PC-9 (cell line): ENCODE results near the gene TMEM165. TPM values are rescaled to one million over a fixed set of nuclear protein-coding genes. Genes with fewer than 3 reads are reported as not detected.
"Not testable (repeated sequence)": the region's sequence is repeated elsewhere in the genome, so short reads cannot be mapped to it uniquely, and the experiment has no call there.

ENCODE experiments used
- BruUV-seq: library from RNA; stranded (reverse); fragments of 400-500 nt; replicated peaks from 2 replicates; lab custom pipeline; 2021; lab: Mats Ljungman, UMichigan
- CTCF ChIA-PET: fragments of 300-600 bp; sonication (Branson Sonifier 250); formaldehyde crosslinking; loops from one replicate; lab custom pipeline; 2022; ENCODE audit warnings: antibody characterized with exemption; lab: Charles Lee
- POLR2A ChIA-PET: fragments of 300-600 bp; sonication (Branson Sonifier 250); formaldehyde crosslinking; loops from one replicate; lab custom pipeline; 2022; ENCODE audit warnings: antibody characterized with exemption; ENCODE audit not compliant: unreplicated experiment; lab: Charles Lee
- DNase-seq, 2 experiments: peaks; one replicate each; pipeline versions ENCODE4 v3.0.0 to v3.0.0-alpha.2; 2015 to 2022; ENCODE audit warnings: mixed read lengths in 1 of 2
- H2AFZ ChIP-seq: fragments of 200-600 bp; sonication (generic); 2 replicates; pipeline ENCODE4 v1.8.1; 2017; ENCODE audit warnings: antibody characterized with exemption
- H3F3A ChIP-seq: fragments of 200-600 bp; sonication (generic); 2 replicates; pipeline ENCODE4 v1.8.1; 2017; ENCODE audit warnings: antibody characterized with exemption, mild to moderate bottlenecking, low read depth; ENCODE audit not compliant: insufficient read depth
- H3K27ac ChIP-seq: fragments of 200-600 bp; sonication (generic); 2 replicates; pipeline ENCODE4 v1.6.1; 2016; ENCODE audit warnings: mixed run types
- H3K27me3 ChIP-seq: fragments of 200-600 bp; sonication (generic); 2 replicates; pipeline ENCODE4 v1.6.1; 2016; ENCODE audit warnings: low read depth, mixed run types; ENCODE audit not compliant: insufficient read depth
- H3K36me3 ChIP-seq: fragments of 200-600 bp; sonication (generic); 2 replicates; pipeline ENCODE4 v1.6.1; 2016; ENCODE audit warnings: low read depth, mixed run types
- H3K4me1 ChIP-seq: fragments of 200-600 bp; sonication (generic); replicated peaks from 2 replicates; pipeline ENCODE4 v1.6.1; 2016; ENCODE audit warnings: mixed run types; ENCODE audit not compliant: insufficient read depth
- H3K4me2 ChIP-seq: fragments of 200-600 bp; sonication (generic); 2 replicates; pipeline ENCODE4 v1.6.1; 2017; ENCODE audit warnings: mixed run types
- H3K4me3 ChIP-seq: fragments of 200-600 bp; sonication (generic); 2 replicates; pipeline ENCODE4 v1.6.1; 2016; ENCODE audit warnings: mixed run types
- H3K79me2 ChIP-seq: fragments of 200-600 bp; sonication (generic); 2 replicates; pipeline ENCODE4 v1.6.1; 2017; ENCODE audit warnings: low read depth, mixed run types
- H3K9me2 ChIP-seq: fragments of 200-600 bp; sonication (generic); 2 replicates; pipeline ENCODE4 v1.8.1; 2017; ENCODE audit warnings: mild to moderate bottlenecking; ENCODE audit not compliant: insufficient read depth
- H3K9me3 ChIP-seq: fragments of 200-600 bp; sonication (generic); 2 replicates; pipeline ENCODE4 v1.8.1; 2016; ENCODE audit warnings: low read depth; ENCODE audit not compliant: insufficient read depth
- H4K20me1 ChIP-seq: fragments of 200-600 bp; sonication (generic); 2 replicates; pipeline ENCODE4 v1.8.1; 2017; ENCODE audit not compliant: insufficient read depth
- EZH2 ChIP-seq: fragments of 200-600 bp; sonication (generic); IDR thresholded peaks from 2 replicates; pipeline ENCODE4 v1.8.0; 2017; ENCODE audit warnings: antibody characterized with exemption, low read depth
- intact Hi-C: fragments of 100-400 bp; cut with micrococcal nuclease; formaldehyde crosslinking; loops from one replicate; pipeline ENCODE4 v1.10.0; 2022; ENCODE audit not compliant: unreplicated experiment
- total RNA-seq: library from RNA; stranded (reverse); gene quantifications from 2 replicates; pipeline ENCODE4 v1.2.3, GENCODE V29; 2021
- TF ChIP-seq, protein P1 (sequence below): fragments of 200-600 bp; sonication (generic); conservative IDR thresholded peaks from 2 replicates; pipeline ENCODE4 v1.6.1; 2017; ENCODE audit warnings: mixed run types, antibody characterized with exemption, mild to moderate bottlenecking, moderate library complexity

TMEM165 gene
- total RNA-seq, 1 experiment from 2014 or later: 61.4 TPM

DNA sequence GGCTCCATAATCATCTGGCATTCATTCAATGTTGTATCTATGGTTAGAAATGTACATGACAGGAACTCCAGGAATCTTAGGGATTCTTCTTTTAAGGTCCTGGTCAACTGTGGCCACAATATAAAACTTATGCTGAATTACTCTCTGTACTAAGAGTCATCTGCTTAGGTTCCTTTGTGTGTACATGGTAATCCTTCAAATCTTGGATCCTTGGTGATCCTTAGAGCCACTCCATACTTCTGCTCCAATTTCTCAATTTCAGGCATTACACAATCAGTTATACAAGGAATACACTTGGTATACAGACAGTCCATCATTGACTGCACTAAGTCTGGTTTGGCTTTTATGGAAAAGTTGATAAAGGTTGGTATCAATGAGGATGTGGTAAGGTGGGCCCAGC, 43.9 kb upstream of the TMEM165 start:
- no peak overlapping the region for H3K27ac ChIP-seq
- no peaks in the 10 kb centered on the region for H3K9me3 ChIP-seq
- intact Hi-C loops: no loop called here
- H3K36me3 ChIP-seq: no peaks in the 10 kb centered on the region
- H3K4me2 ChIP-seq: no peak overlapping the region
- ChIA-PET CTCF (no interaction called here), POLR2A (no interaction called here)
- H3K9me2 ChIP-seq: no peaks in the 10 kb centered on the region
- BruUV-seq: no TSS peak
- peaks cover 27% of the 10 kb centered on the region for H3K4me1 ChIP-seq
- no peak overlapping the region for H3K4me3 ChIP-seq
- H2AFZ ChIP-seq: no peak overlapping the region
- no peaks in the 10 kb centered on the region; the same call in 1 of the 2 replicates for H3K79me2 ChIP-seq
- no peak for DNase-seq
- peaks cover 8% of the 10 kb centered on the region; the same call in 1 of the 2 replicates for H3F3A ChIP-seq
- H4K20me1 ChIP-seq: no peaks in the 10 kb centered on the region
- TF ChIP-seq, protein P1, sequence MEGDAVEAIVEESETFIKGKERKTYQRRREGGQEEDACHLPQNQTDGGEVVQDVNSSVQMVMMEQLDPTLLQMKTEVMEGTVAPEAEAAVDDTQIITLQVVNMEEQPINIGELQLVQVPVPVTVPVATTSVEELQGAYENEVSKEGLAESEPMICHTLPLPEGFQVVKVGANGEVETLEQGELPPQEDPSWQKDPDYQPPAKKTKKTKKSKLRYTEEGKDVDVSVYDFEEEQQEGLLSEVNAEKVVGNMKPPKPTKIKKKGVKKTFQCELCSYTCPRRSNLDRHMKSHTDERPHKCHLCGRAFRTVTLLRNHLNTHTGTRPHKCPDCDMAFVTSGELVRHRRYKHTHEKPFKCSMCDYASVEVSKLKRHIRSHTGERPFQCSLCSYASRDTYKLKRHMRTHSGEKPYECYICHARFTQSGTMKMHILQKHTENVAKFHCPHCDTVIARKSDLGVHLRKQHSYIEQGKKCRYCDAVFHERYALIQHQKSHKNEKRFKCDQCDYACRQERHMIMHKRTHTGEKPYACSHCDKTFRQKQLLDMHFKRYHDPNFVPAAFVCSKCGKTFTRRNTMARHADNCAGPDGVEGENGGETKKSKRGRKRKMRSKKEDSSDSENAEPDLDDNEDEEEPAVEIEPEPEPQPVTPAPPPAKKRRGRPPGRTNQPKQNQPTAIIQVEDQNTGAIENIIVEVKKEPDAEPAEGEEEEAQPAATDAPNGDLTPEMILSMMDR: no peak
- TF ChIP-seq EZH2: no peak
- H3K27me3 ChIP-seq: no peaks in the 10 kb centered on the region

DNA sequence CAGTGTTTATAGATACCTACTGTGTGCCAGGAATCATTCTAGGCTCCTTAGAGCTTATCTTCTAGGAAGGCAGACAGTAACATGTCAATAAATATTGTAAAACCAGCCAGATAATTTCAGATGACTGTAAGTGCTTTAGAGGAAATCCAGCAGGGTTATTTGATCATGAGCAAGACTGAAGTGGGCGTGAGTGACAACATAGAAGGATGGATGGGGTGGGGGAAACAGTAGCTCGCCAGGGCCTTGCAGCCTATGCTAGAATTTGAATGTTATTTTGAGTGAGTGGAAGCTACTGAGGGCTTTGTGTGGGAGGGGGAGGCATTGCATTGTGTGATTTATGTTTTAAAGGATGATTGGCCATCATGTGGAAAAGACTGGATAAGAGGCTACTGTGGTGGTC, 43.0 kb upstream of the TMEM165 start:
- POLR2A ChIA-PET: no interaction called here

DNA sequence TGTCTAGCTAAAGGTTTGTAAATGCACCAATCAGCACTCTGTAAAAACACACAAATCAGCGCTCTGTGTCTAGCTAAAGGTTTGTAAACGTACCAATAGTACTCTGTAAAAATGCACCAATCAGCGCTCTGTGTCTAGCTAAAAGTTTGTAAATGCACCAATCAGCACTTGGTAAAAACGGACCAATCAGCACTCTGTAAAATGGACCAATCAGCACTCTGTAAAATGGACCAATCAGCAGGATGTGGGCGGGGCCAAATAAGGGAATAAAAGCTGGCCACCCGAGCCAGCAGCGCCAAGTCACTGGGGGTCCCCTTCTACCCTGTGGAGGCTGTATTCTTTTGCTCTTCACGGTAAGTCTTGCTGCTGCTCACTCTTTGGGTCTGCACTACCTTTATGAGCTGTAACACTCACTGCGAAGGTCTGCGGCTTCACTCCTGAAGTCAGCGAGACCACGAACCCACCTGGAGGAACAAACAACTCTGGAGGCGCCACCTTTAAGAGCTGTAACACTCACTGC, 42.5 kb upstream of the TMEM165 start:
- DNase-seq, H3K36me3 ChIP-seq, H2AFZ ChIP-seq, H4K20me1 ChIP-seq, H3K4me2 ChIP-seq, BruUV-seq, H3K9me2 ChIP-seq, POLR2A ChIA-PET, intact Hi-C loops, H3K79me2 ChIP-seq, H3K27ac ChIP-seq, H3K27me3 ChIP-seq, H3K9me3 ChIP-seq, H3K4me3 ChIP-seq: not testable (repeated sequence)
- CTCF ChIA-PET: interaction anchor here (0.6 kb wide), 1 partner anchor 9 kb away, joined by 3 read pairs; no protein-coding TSS in a partner anchor
- H3F3A ChIP-seq: peaks cover 20% of the 10 kb centered on the region
- H3K4me1 ChIP-seq: peaks cover 27% of the 10 kb centered on the region

More for the DNA sequence above, 43.0 kb upstream of the TMEM165 start:
- no peak for TF ChIP-seq EZH2
- TF ChIP-seq, protein P1: no peak
- no peaks in the 10 kb centered on the region for H3K36me3 ChIP-seq
- no peak for DNase-seq
- H3K9me3 ChIP-seq: no peaks in the 10 kb centered on the region
- no TSS peak for BruUV-seq
- H3K79me2 ChIP-seq: no peaks in the 10 kb centered on the region; the same call in 1 of the 2 replicates
- intact Hi-C loops: no loop called here
- no peaks in the 10 kb centered on the region for H3K27me3 ChIP-seq
- no peaks in the 10 kb centered on the region for H4K20me1 ChIP-seq
- peaks cover 14% of the 10 kb centered on the region for H3F3A ChIP-seq
- H3K27ac ChIP-seq: no peak overlapping the region
- peaks cover 27% of the 10 kb centered on the region for H3K4me1 ChIP-seq
- no peaks in the 10 kb centered on the region for H3K9me2 ChIP-seq
- no peak overlapping the region for H3K4me2 ChIP-seq
- CTCF ChIA-PET: interaction anchor here (0.6 kb wide), 1 partner anchor 9 kb away, joined by 3 read pairs; no protein-coding TSS in a partner anchor
- no peak overlapping the region for H3K4me3 ChIP-seq
- H2AFZ ChIP-seq: no peak overlapping the region

DNA sequence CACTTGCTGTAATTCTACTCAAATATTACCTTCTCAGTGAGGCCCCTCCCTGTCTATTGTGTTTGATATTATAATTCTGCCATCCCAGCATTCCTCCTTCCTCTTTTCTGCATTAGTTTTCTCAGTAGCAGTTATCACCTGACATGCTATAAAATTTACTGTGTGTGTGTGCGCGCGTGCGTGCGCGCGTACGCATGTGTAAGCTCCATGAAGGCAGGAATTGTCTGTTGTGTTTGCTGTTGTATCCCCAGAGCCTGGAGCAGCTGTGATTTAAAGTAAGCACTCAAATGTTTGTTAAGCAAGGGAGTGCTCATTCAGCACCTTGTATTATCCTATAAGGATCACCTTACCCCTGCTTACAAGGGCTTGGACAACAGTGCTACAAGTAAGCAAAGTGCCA, 41.1 kb upstream of the TMEM165 start:
- Histone ChIP-seq H3K27ac (no peak overlapping the region), H3K4me3 (no peak overlapping the region), H3K9me3 (no peaks in the 10 kb centered on the region), H3K4me1 (peaks cover 36% of the 10 kb centered on the region), H3K27me3 (no peaks in the 10 kb centered on the region), H2AFZ (no peak overlapping the region), H3K36me3 (no peaks in the 10 kb centered on the region), H4K20me1 (no peaks in the 10 kb centered on the region), H3K4me2 (no peak overlapping the region), H3K79me2 (no peaks in the 10 kb centered on the region), H3K9me2 (no peaks in the 10 kb centered on the region), H3F3A (peaks cover 31% of the 10 kb centered on the region)
- no peak for DNase-seq
- ChIA-PET CTCF (no interaction called here), POLR2A (no interaction called here)
- intact Hi-C loops: no loop called here
- no TSS peak for BruUV-seq
- no peak for TF ChIP-seq EZH2
- TF ChIP-seq, protein P1: no peak
